K562 (cell line): ENCODE measurements around the gene MCC. TPM values are rescaled to one million over a fixed set of nuclear protein-coding genes. Genes with fewer than 3 reads are reported as not detected.

Experiments used
- ATAC-seq: fragments of 200-7000 bp; cut with Tn5 transposase; 3 replicates; pipeline ENCODE4 v1.9.1; 2020; ENCODE audit warnings: moderate library complexity
- BruUV-seq: library from RNA; stranded (reverse); fragments of 400-500 nt; replicated peaks from 2 replicates; lab custom pipeline; 2021; lab: Mats Ljungman, UMichigan
- CTCF ChIA-PET: fragments of 300-600 bp; formaldehyde crosslinking; extraction: SDS; loops from one replicate; lab custom pipeline; 2021; ENCODE audit warnings: low intra/inter-chr PET ratio; lab: Yijun Ruan, JAX
- POLR2A ChIA-PET: fragments of 300-600, 350-650 bp; sonication (Branson Sonifier 250); formaldehyde crosslinking; extraction: SDS; loops from one replicate; lab custom pipeline; 2021; ENCODE audit warnings: antibody characterized with exemption, inconsistent platforms; lab: Yijun Ruan, JAX
- DNase-seq, 4 experiments: peaks; one replicate each; pipeline versions ENCODE4 v3.0.0 to v3.0.0-alpha.2; 2011 to 2018; ENCODE audit warnings: low spot score in 3 of 4, mixed read lengths in 3 of 4; ENCODE audit errors: extremely low read depth in 1 of 4
- FAIRE-seq: peaks from 2 replicates; lab custom pipeline; 2011; peaks lifted over from hg19 to GRCh38; lab: Jason Lieb, UNC
- H2AFZ ChIP-seq: 2 replicates; pipeline ENCODE4 v1.6.0; 2011; ENCODE audit warnings: low read depth, low read length, control low read depth, inconsistent platforms
- H3K27ac ChIP-seq: fragments of 200-600 bp; 3 replicates; pipeline ENCODE4 v1.8.0; 2011; ENCODE audit warnings: low read depth, mild to moderate bottlenecking, control low read depth, inconsistent platforms, low read length, moderate library complexity, mixed read lengths; ENCODE audit errors: extremely low read depth
- H3K27me3 ChIP-seq, 2 experiments: fragments of 300-600 bp in 1 of 2; 2 replicates in 1 of 2; 3 replicates in 1 of 2; pipeline versions ENCODE4 v1.6.0 to v1.8.0; 2011; ENCODE audit warnings: inconsistent platforms in 2 of 2, low read length in 2 of 2, mild to moderate bottlenecking in 1 of 2, mixed read lengths in 1 of 2, moderate library complexity in 1 of 2; ENCODE audit not compliant: control insufficient read depth in 2 of 2, insufficient read depth in 2 of 2
- H3K36me3 ChIP-seq: fragments of 300-600 bp; 3 replicates; pipeline ENCODE4 v1.8.0; 2011; ENCODE audit warnings: mild to moderate bottlenecking, low read length, inconsistent platforms; ENCODE audit not compliant: control insufficient read depth, insufficient read depth
- H3K4me1 ChIP-seq, 2 experiments: fragments of 200-600 bp in 1 of 2; replicated peaks in 1 of 2; 2 replicates in 1 of 2; 3 replicates in 1 of 2; pipeline versions ENCODE4 v1.5.1 to v1.8.0; 2011; ENCODE audit warnings: inconsistent platforms in 2 of 2, low read length in 2 of 2, mild to moderate bottlenecking in 1 of 2, mixed read lengths in 1 of 2, moderate library complexity in 1 of 2; ENCODE audit not compliant: control insufficient read depth in 2 of 2, insufficient read depth in 2 of 2
- H3K4me2 ChIP-seq: 2 replicates; pipeline ENCODE4 v1.6.1; 2011; ENCODE audit warnings: low read length, control low read depth, inconsistent platforms, mixed read lengths; ENCODE audit not compliant: insufficient read depth
- H3K4me3 ChIP-seq: fragments of 200-600 bp; sonication (generic), shearing (Covaris generic); 2 replicates; pipeline ENCODE4 v1.5.1; 2016; ENCODE audit warnings: control low read depth, inconsistent platforms
- H3K79me2 ChIP-seq: fragments of 200-600 bp; 3 replicates; pipeline ENCODE4 v1.8.0; 2011; ENCODE audit warnings: low read length, inconsistent platforms; ENCODE audit not compliant: control insufficient read depth, insufficient read depth
- H3K9ac ChIP-seq, 2 experiments: 2 replicates each; pipeline versions ENCODE4 v1.6.0 to v1.6.1; 2011; ENCODE audit warnings: low read depth in 2 of 2, low read length in 2 of 2, control low read depth in 1 of 2, inconsistent platforms in 1 of 2, mild to moderate bottlenecking in 1 of 2, mixed read lengths in 1 of 2; ENCODE audit not compliant: insufficient read depth in 1 of 2
- H3K9me1 ChIP-seq: one replicate; pipeline ENCODE4 v1.6.0; 2011; ENCODE audit warnings: inconsistent platforms, mild to moderate bottlenecking, low read length, moderate library complexity; ENCODE audit not compliant: control insufficient read depth, insufficient read depth
- H3K9me3 ChIP-seq: replicated peaks from 2 replicates; pipeline ENCODE4 v1.5.1; 2011; ENCODE audit warnings: low read depth, low read length, inconsistent platforms; ENCODE audit not compliant: control insufficient read depth, insufficient read depth
- H4K20me1 ChIP-seq: replicated peaks from 2 replicates; pipeline ENCODE4 v1.6.1; 2011; ENCODE audit warnings: low read length, inconsistent platforms, mixed read lengths; ENCODE audit not compliant: control insufficient read depth, insufficient read depth
- ARHGAP35 ChIP-seq: fragments of 450-650 bp; IDR thresholded peaks from 2 replicates; pipeline ENCODE4 v1.6.1; 2018; ENCODE audit not compliant: partially characterized antibody
- CBX2 ChIP-seq: fragments of 200-600 bp; sonication (generic); IDR thresholded peaks from one replicate; pipeline ENCODE4 v1.6.1; 2012; ENCODE audit warnings: mild to moderate bottlenecking, low read length, inconsistent platforms; ENCODE audit not compliant: insufficient read depth, poor library complexity, severe bottlenecking
- CEBPB ChIP-seq: fragments of 450-650 bp; IDR thresholded peaks from 2 replicates; pipeline ENCODE4 v1.6.1; 2016; ENCODE audit warnings: missing genetic modification characterization, missing compliant biosample characterization
- CEBPG ChIP-seq, 3 experiments: fragments of 200-800 bp in 1 of 3; sonication (Bioruptor generic) in 1 of 3; sonication (generic) in 1 of 3; formaldehyde crosslinking in 1 of 3; IDR thresholded peaks in 2 of 3; conservative IDR thresholded peaks in 1 of 3; 2 replicates each; pipeline versions ENCODE4 v1.6.1 to v1.8.0; 2016 to 2022; ENCODE audit warnings: missing compliant biosample characterization in 2 of 3, missing genetic modification characterization in 2 of 3, mild to moderate bottlenecking in 1 of 3, missing genetic modification reagents in 1 of 3
- KDM1A ChIP-seq, 2 experiments: fragments of 450-650 bp; IDR thresholded peaks; 2 replicates each; pipeline ENCODE4 v1.6.1; 2016; ENCODE audit warnings: mild to moderate bottlenecking in 2 of 2
- RBM25 ChIP-seq: fragments of 200-400 bp; formaldehyde crosslinking; IDR thresholded peaks from 2 replicates; pipeline ENCODE4 v1.6.1; 2018; ENCODE audit warnings: low read length, low read depth, moderate library complexity; ENCODE audit not compliant: severe bottlenecking
- WGBS: fragments of 100-300 bp; shearing (Covaris generic); methylation state at CpG from one replicate; pipeline ENCODE4 v1.1.6; 2016; ENCODE audit warnings: low coverage, mixed read lengths; ENCODE audit not compliant: insufficient coverage; ENCODE audit errors: missing lambda C conversion rate; 5-methylcytosine and 5-hydroxymethylcytosine counted together
- in situ Hi-C: fragments of 300-500 bp; cut with MboI; formaldehyde crosslinking; loops from 4 replicates; pipeline ENCODE4 v1.15.0; 2018; ENCODE audit warnings: inconsistent platforms, mixed read lengths
- intact Hi-C: fragments of 100-400 bp; cut with micrococcal nuclease; formaldehyde crosslinking; loops from 2 replicates; pipeline ENCODE4 v1.14.2; 2022
- polyA plus RNA-seq, 8 experiments: library from polyadenylated mRNA; depleted of rRNA in 4 of 8; stranded (reverse) in 5 of 8; unstranded in 3 of 8; fragments of >200 nt; fragmentation: Nextera tagmentation in 2 of 8; fragmentation: Illumina TruSeq in 1 of 8; extraction: Ambion mirVana in 2 of 8; extraction: Trizol in 1 of 8; gene quantifications; 2 replicates each; pipeline versions ENCODE4 v1.2.1 to v1.2.3, GENCODE V29; 2011 to 2014; ENCODE audit warnings: inconsistent platforms in 1 of 8, missing spikeins in 1 of 8
- total RNA-seq, 7 experiments: library from RNA; depleted of rRNA in 6 of 7; stranded (reverse); fragments of >200 nt in 6 of 7; fragmentation: Illumina TruSeq in 2 of 7; extraction: Trizol in 2 of 7; gene quantifications; 2 replicates each; pipeline versions ENCODE4 v1.2.1 to v1.2.3, GENCODE V29; 2011 to 2021; ENCODE audit warnings: low replicate concordance in 1 of 7

MCC gene
- total and polyA plus RNA-seq, 9 of the 15 experiments (the other 6 are each of a cell fraction or from before 2014, with no cell fraction given), result 0.04 to 0.24 (median 0.06) TPM; not detected in 1

- H3K4me1 ChIP-seq, result no peaks in the 10 kb centered on the region
- ATAC-seq, result no peak
- H3K27me3 ChIP-seq, result peaks cover 5 to 6% of the 10 kb centered on the region in 2 experiments; a peak in 4 of 5 replicates
- no peak overlapping the region for H3K27ac ChIP-seq
- BruUV-seq, result no TSS peak
- H3K79me2 ChIP-seq, result no peaks in the 10 kb centered on the region
- intact Hi-C loops (no loop called here), in situ Hi-C loops (no loop called here)
- no peak overlapping the region for H3K4me3 ChIP-seq
- CTCF ChIA-PET, result no interaction called here
- H3K36me3 ChIP-seq, result no peaks in the 10 kb centered on the region
- no peaks in the 10 kb centered on the region for H4K20me1 ChIP-seq
- no peak for TF ChIP-seq CBX2
- 0 out of 2 replicates have a peak, but pooled peaks have one; percentile 8 for TF ChIP-seq CEBPB (tag)
- TF ChIP-seq CEBPG (CRISPR knock-in tag; IDR thresholded peaks at IDR 0.05), result no peak
- TF ChIP-seq CEBPG (tag; conservative IDR thresholded peaks at IDR 0.05 in 1 of 2, IDR thresholded peaks at IDR 0.05 in 1 of 2), result peak in 1 of 2 experiments; percentile 61; a peak in 1 of 4 replicates
- no peak overlapping the region for H2AFZ ChIP-seq
- no peak for FAIRE-seq
- H3K9ac ChIP-seq, result no peak overlapping the region
- WGBS, result 0% methylated on average over 3 of the region's 3 CpGs
- no peak overlapping the region for H3K4me2 ChIP-seq
- H3K9me3 ChIP-seq, result no peaks in the 10 kb centered on the region
- H3K9me1 ChIP-seq, result no peaks in the 10 kb centered on the region
- POLR2A ChIA-PET, result interaction anchor here (0.8 kb wide), 1 partner anchor 187 kb away, joined by 3 read pairs; no protein-coding TSS in a partner anchor
- no peak for DNase-seq
These were observed 325.5 kb downstream of the MCC start for GRCh38 chr5:113162770-113163169.

GRCh38 chr5:113162208-113162607 lies 326.0 kb downstream of the MCC start:
- no peaks in the 10 kb centered on the region for H3K9me1 ChIP-seq
- ChIA-PET CTCF (no interaction called here), POLR2A (interaction anchor here (0.8 kb wide), 1 partner anchor 186 kb away, joined by 3 read pairs; no protein-coding TSS in a partner anchor)
- in situ Hi-C loops, result no loop called here
- BruUV-seq, result no TSS peak
- ATAC-seq (no peak), FAIRE-seq (no peak), DNase-seq (no peak)
- H3K27me3 ChIP-seq, result peaks cover 5 to 10% of the 10 kb centered on the region in 2 experiments; a peak in 4 of 5 replicates
- no peaks in the 10 kb centered on the region for H4K20me1 ChIP-seq
- H2AFZ ChIP-seq, result no peak overlapping the region
- 0% methylated on average over 3 of the region's 3 CpGs for WGBS
- H3K4me2 ChIP-seq, result no peak overlapping the region
- intact Hi-C loops, result no loop called here
- no peak overlapping the region for H3K9ac ChIP-seq
- H3K27ac ChIP-seq, result no peak overlapping the region
- no peaks in the 10 kb centered on the region for H3K4me1 ChIP-seq
- no peaks in the 10 kb centered on the region for H3K36me3 ChIP-seq
- no peaks in the 10 kb centered on the region for H3K9me3 ChIP-seq
- TF ChIP-seq KDM1A (IDR thresholded peaks at IDR 0.05) (peak; percentile 18 to 42; a peak in 1 of 4 replicates), ARHGAP35 (no peak), RBM25 (peak; percentile 95)
- H3K4me3 ChIP-seq, result no peak overlapping the region
- no peaks in the 10 kb centered on the region for H3K79me2 ChIP-seq
